ENCODE data around the gene CGB8.
"Not testable (repeated sequence)": the region's sequence is repeated elsewhere in the genome, so short reads cannot be mapped to it uniquely, and the experiment has no call there.

Gene CGB8

GRCh38 chr19:49031642-49032301, 17.1 kb downstream of the CGB8 start, which contains the start of gene CGB2:
Gene CGB2 (plus strand): TSS chr19:49031890. CDS start chr19:49032096, 206 bp downstream.
- not testable (repeated sequence) for H3K27me3 ChIP-seq (ENCODE audit: control insufficient read depth in 1 of 2, insufficient read depth in 2 of 2, low read length in 2 of 2); H3K27ac ChIP-seq (ENCODE audit: low read depth, low read length); H3K9me3 ChIP-seq (ENCODE audit: control insufficient read depth in 1 of 2, low read length in 2 of 2); H3K9ac ChIP-seq (ENCODE audit: low read depth in 1 of 2, low read length in 2 of 2); H3K36me3 ChIP-seq (ENCODE audit: control insufficient read depth in 1 of 2, insufficient read depth in 2 of 2, low read length in 2 of 2); H3K4me3 ChIP-seq (ENCODE audit: low read depth in 1 of 2, low read length in 2 of 2); H3K4me1 ChIP-seq (ENCODE audit: control insufficient read depth in 1 of 2, insufficient read depth in 2 of 2, low read length in 2 of 2)

- H3K9ac ChIP-seq (ENCODE audit: low read depth in 1 of 2, low read length in 2 of 2); H3K4me3 ChIP-seq (ENCODE audit: low read depth in 1 of 2, low read length in 2 of 2); H3K27me3 ChIP-seq (ENCODE audit: control insufficient read depth in 1 of 2, insufficient read depth in 2 of 2, low read length in 2 of 2): not testable (repeated sequence)
Observed at GRCh38 chr19:49030323-49030722, 18.6 kb downstream of the CGB8 start.

DNA sequence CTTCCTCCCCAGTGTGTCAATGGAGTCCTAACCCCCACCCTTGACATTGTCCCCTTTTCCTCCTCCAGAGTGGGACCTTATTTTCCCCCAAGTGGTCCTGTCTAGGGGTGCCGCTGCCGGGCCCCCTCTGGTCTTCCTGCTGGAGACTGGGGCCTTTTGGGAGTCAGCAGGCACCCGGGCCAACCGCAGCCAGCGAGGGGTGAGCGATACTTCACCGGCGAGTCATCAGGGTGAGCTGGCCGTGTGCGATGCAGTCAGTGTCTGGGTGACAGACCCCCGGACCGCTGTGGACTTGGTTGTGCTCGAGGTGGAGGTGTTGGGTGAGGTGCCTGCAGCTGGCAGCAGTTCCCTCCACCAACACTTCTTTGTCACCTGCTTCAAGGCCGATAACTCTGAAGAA, 19.2 kb downstream of the CGB8 start:
- not testable (repeated sequence) for H3K36me3 ChIP-seq (ENCODE audit: control insufficient read depth in 1 of 2, insufficient read depth in 2 of 2, low read length in 2 of 2); H3K9me3 ChIP-seq (ENCODE audit: control insufficient read depth in 1 of 2, low read length in 2 of 2); H3K27ac ChIP-seq (ENCODE audit: low read depth, low read length); H3K4me1 ChIP-seq (ENCODE audit: control insufficient read depth in 1 of 2, insufficient read depth in 2 of 2, low read length in 2 of 2); H3K4me3 ChIP-seq (ENCODE audit: low read depth in 1 of 2, low read length in 2 of 2); H3K9ac ChIP-seq (ENCODE audit: low read depth in 1 of 2, low read length in 2 of 2); H3K27me3 ChIP-seq (ENCODE audit: control insufficient read depth in 1 of 2, insufficient read depth in 2 of 2, low read length in 2 of 2)

More at GRCh38 chr19:49030323-49030722, 18.6 kb downstream of the CGB8 start:
- H3K9me3 ChIP-seq (ENCODE audit: control insufficient read depth in 1 of 2, low read length in 2 of 2); H3K27ac ChIP-seq (ENCODE audit: low read depth, low read length); H3K4me1 ChIP-seq (ENCODE audit: control insufficient read depth in 1 of 2, insufficient read depth in 2 of 2, low read length in 2 of 2); H3K36me3 ChIP-seq (ENCODE audit: control insufficient read depth in 1 of 2, insufficient read depth in 2 of 2, low read length in 2 of 2): not testable (repeated sequence)

- not testable (repeated sequence) for H3K4me1 ChIP-seq (ENCODE audit: control insufficient read depth in 1 of 2, insufficient read depth in 2 of 2, low read length in 2 of 2); H3K27me3 ChIP-seq (ENCODE audit: control insufficient read depth in 1 of 2, insufficient read depth in 2 of 2, low read length in 2 of 2); H3K9ac ChIP-seq (ENCODE audit: low read depth in 1 of 2, low read length in 2 of 2); H3K27ac ChIP-seq (ENCODE audit: low read depth, low read length); H3K36me3 ChIP-seq (ENCODE audit: control insufficient read depth in 1 of 2, insufficient read depth in 2 of 2, low read length in 2 of 2); H3K9me3 ChIP-seq (ENCODE audit: control insufficient read depth in 1 of 2, low read length in 2 of 2); H3K4me3 ChIP-seq (ENCODE audit: low read depth in 1 of 2, low read length in 2 of 2)
Observed at GRCh38 chr19:49028686-49029085, 20.2 kb downstream of the CGB8 start.

- not testable (repeated sequence) for H3K36me3 ChIP-seq (ENCODE audit: control insufficient read depth in 1 of 2, insufficient read depth in 2 of 2, low read length in 2 of 2); H3K9ac ChIP-seq (ENCODE audit: low read depth in 1 of 2, low read length in 2 of 2); H3K4me1 ChIP-seq (ENCODE audit: control insufficient read depth in 1 of 2, insufficient read depth in 2 of 2, low read length in 2 of 2); H3K4me3 ChIP-seq (ENCODE audit: low read depth in 1 of 2, low read length in 2 of 2); H3K27ac ChIP-seq (ENCODE audit: low read depth, low read length); H3K9me3 ChIP-seq (ENCODE audit: control insufficient read depth in 1 of 2, low read length in 2 of 2); H3K27me3 ChIP-seq (ENCODE audit: control insufficient read depth in 1 of 2, insufficient read depth in 2 of 2, low read length in 2 of 2)
Observed at GRCh38 chr19:49025599-49025998, 23.3 kb downstream of the CGB8 start.

GRCh38 chr19:49025088-49025487, 23.8 kb downstream of the CGB8 start:
- not testable (repeated sequence) for H3K4me1 ChIP-seq (ENCODE audit: control insufficient read depth in 1 of 2, insufficient read depth in 2 of 2, low read length in 2 of 2); H3K9ac ChIP-seq (ENCODE audit: low read depth in 1 of 2, low read length in 2 of 2); H3K36me3 ChIP-seq (ENCODE audit: control insufficient read depth in 1 of 2, insufficient read depth in 2 of 2, low read length in 2 of 2); H3K4me3 ChIP-seq (ENCODE audit: low read depth in 1 of 2, low read length in 2 of 2); H3K9me3 ChIP-seq (ENCODE audit: control insufficient read depth in 1 of 2, low read length in 2 of 2); H3K27ac ChIP-seq (ENCODE audit: low read depth, low read length)
- peaks cover 9 to 12% of the 10 kb centered on the region in 2 donors for H3K27me3 ChIP-seq (ENCODE audit: control insufficient read depth in 1 of 2, insufficient read depth in 2 of 2, low read length in 2 of 2)

DNA sequence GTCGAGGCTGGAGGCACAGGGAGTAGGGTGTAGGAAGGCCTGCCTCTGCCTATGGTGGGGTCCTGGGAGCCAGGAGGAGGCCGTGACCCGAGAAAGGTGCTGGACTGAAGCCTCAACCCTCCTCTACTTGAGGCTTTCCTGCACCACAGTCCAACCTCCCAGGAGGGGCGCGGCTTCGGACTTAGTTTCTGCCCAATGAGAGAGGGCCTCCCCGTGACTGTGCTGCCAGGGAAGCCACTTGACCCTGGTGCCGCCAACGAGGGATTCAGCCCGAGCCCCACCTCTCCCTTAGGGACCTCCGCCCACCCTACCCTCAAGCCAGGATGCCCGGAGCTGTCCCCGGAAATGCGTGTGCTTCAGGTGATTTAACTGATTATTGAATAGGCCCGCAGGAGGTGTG, 24.7 kb downstream of the CGB8 start, which contains the start of gene CGB3:
Gene CGB3 (minus strand): TSS at position 101 of the 400 bp plus-strand sequence. CDS start 362 bp downstream, outside the sequence.
- not testable (repeated sequence) for H3K27ac ChIP-seq (ENCODE audit: low read depth, low read length); H3K4me3 ChIP-seq (ENCODE audit: low read depth in 1 of 2, low read length in 2 of 2); H3K36me3 ChIP-seq (ENCODE audit: control insufficient read depth in 1 of 2, insufficient read depth in 2 of 2, low read length in 2 of 2); H3K9ac ChIP-seq (ENCODE audit: low read depth in 1 of 2, low read length in 2 of 2); H3K9me3 ChIP-seq (ENCODE audit: control insufficient read depth in 1 of 2, low read length in 2 of 2); H3K4me1 ChIP-seq (ENCODE audit: control insufficient read depth in 1 of 2, insufficient read depth in 2 of 2, low read length in 2 of 2)
- peaks cover 13% of the 10 kb centered on the region in 2 donors for H3K27me3 ChIP-seq (ENCODE audit: control insufficient read depth in 1 of 2, insufficient read depth in 2 of 2, low read length in 2 of 2)

DNA sequence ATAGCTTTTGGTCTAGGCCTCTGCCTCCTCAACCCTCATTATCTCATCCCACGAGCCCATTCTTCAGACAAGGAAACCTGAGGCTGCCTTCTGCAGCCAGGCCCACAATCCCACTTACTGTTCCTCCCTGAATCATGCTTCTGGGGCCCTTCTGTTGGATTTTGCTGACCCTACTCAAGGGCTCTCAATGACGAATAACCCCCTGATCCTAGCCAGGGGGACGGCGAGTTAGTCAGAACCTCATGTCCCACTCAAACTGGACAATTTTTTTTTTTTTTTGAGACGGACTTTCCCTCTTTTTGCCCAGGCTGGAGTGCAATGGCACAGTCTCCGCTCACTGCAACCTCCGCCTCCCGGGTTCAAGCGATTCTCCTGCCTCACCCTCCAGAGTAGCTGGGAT, 26.8 kb downstream of the CGB8 start:
- H3K4me1 ChIP-seq (ENCODE audit: control insufficient read depth in 1 of 2, insufficient read depth in 2 of 2, low read length in 2 of 2) = peaks cover 12 to 13% of the 10 kb centered on the region in 2 donors
- H3K36me3 ChIP-seq (ENCODE audit: control insufficient read depth in 1 of 2, insufficient read depth in 2 of 2, low read length in 2 of 2) = no peaks in the 10 kb centered on the region
- no peak overlapping the region for H3K4me3 ChIP-seq (ENCODE audit: low read depth in 1 of 2, low read length in 2 of 2)
- no peaks in the 10 kb centered on the region for H3K9me3 ChIP-seq (ENCODE audit: control insufficient read depth in 1 of 2, low read length in 2 of 2)
- no peak overlapping the region for H3K27ac ChIP-seq (ENCODE audit: low read depth, low read length)
- peaks cover 13 to 16% of the 10 kb centered on the region in 2 donors for H3K27me3 ChIP-seq (ENCODE audit: control insufficient read depth in 1 of 2, insufficient read depth in 2 of 2, low read length in 2 of 2)
- H3K9ac ChIP-seq (ENCODE audit: low read depth in 1 of 2, low read length in 2 of 2) = no peak overlapping the region

DNA sequence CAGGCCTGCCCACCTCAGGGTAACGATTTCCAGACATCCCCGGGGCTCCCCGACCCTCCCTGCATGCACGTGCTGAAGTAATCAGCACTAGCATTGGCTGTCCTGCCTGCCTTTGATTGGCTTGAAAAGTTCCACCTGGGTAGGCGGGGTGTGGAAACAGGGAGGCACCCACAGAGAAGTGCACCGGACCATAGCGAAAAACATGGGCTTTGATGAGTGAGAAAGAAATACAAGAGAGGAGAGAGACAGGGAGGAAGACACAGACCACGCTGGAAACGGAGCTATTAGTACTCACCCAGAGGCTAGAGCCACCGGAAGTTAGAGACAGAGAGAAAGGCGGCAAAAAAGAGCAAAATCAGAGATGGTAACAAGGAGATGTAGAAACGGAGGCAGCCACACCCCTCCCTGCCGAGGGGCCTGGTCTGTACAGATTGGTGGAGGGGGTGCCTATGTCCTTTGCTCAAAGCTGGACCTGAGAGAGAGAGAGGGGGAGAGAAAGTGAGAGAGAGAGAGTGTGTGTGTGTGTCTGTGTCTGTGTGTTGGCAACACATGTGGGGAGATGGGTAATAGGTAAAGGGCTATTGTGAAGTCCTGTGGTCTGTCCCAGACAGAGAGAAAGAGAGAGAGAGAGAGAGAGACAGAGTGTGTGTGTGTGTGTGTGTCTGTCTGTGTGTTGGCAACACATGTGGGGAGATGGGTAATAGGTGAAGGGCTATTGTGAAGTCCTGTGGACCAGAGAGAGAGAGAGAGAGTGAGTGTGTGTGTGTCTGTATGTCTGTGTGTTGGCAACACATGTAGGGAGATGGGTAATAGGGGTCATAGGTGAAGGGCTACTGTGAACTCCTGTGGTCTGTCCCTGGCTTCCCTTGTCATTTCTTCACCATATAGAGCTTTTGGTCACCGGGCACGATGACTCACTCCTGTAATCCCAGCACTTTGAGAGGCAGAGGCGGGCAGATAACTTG, 27.7 kb downstream of the CGB8 start:
- Histone ChIP-seq H3K4me3 (ENCODE audit: low read depth in 1 of 2, low read length in 2 of 2) (no peak overlapping the region), H3K4me1 (ENCODE audit: control insufficient read depth in 1 of 2, insufficient read depth in 2 of 2, low read length in 2 of 2) (peaks cover 12 to 13% of the 10 kb centered on the region in 2 donors), H3K9me3 (ENCODE audit: control insufficient read depth in 1 of 2, low read length in 2 of 2) (no peaks in the 10 kb centered on the region), H3K36me3 (ENCODE audit: control insufficient read depth in 1 of 2, insufficient read depth in 2 of 2, low read length in 2 of 2) (peaks cover 0 to 1% of the 10 kb centered on the region in 2 donors), H3K27ac (ENCODE audit: low read depth, low read length) (no peak overlapping the region), H3K9ac (ENCODE audit: low read depth in 1 of 2, low read length in 2 of 2) (no peak overlapping the region), H3K27me3 (ENCODE audit: control insufficient read depth in 1 of 2, insufficient read depth in 2 of 2, low read length in 2 of 2) (peaks cover 13 to 16% of the 10 kb centered on the region in 2 donors)

GRCh38 chr19:49020342-49020741, 28.6 kb downstream of the CGB8 start:
- H3K36me3 ChIP-seq (ENCODE audit: control insufficient read depth in 1 of 2, insufficient read depth in 2 of 2, low read length in 2 of 2) = peaks cover 0 to 5% of the 10 kb centered on the region in 2 donors
- no peaks in the 10 kb centered on the region for H3K9me3 ChIP-seq (ENCODE audit: control insufficient read depth in 1 of 2, low read length in 2 of 2)
- no peak overlapping the region for H3K27ac ChIP-seq (ENCODE audit: low read depth, low read length)
- H3K4me3 ChIP-seq (ENCODE audit: low read depth in 1 of 2, low read length in 2 of 2) = no peak overlapping the region
- H3K27me3 ChIP-seq (ENCODE audit: control insufficient read depth in 1 of 2, insufficient read depth in 2 of 2, low read length in 2 of 2) = peaks cover 13 to 16% of the 10 kb centered on the region in 2 donors
- no peak overlapping the region for H3K9ac ChIP-seq (ENCODE audit: low read depth in 1 of 2, low read length in 2 of 2)
- H3K4me1 ChIP-seq (ENCODE audit: control insufficient read depth in 1 of 2, insufficient read depth in 2 of 2, low read length in 2 of 2) = peaks cover 12 to 13% of the 10 kb centered on the region in 2 donors

Measured in duodenal mucosa (tissue), 2 donors.